ENCODE measurements around the gene IQCK.

IQCK gene

GRCh38 chr16:19860166-19861041 is 142.3 kb downstream of the IQCK start:
- no peak for DNase-seq (ENCODE audit: low read depth)

DNA sequence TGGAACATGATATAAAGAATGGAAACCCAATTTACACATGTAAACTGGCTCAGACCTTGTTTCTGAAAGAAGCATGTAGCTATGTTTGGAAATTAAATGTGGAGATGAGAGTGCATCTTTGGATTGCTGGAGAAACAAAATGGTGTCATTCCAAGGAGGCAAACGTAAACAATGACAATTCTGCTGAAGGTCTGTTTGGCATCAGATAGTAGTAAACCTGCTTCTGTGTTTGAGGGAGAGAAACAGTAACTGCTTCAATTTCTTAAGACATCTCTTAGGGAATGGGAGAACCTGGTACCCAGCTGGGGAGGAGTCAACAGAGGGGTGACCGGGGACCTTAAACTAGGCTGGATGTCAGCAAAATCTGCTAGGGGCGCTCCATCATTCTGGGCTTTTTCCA is 143.1 kb downstream of the IQCK start:
- DNase-seq (ENCODE audit: low read depth) = no peak

GRCh38 chr16:19861811-19862327 is 143.8 kb downstream of the IQCK start:
- no peak for DNase-seq (ENCODE audit: low read depth)

DNA sequence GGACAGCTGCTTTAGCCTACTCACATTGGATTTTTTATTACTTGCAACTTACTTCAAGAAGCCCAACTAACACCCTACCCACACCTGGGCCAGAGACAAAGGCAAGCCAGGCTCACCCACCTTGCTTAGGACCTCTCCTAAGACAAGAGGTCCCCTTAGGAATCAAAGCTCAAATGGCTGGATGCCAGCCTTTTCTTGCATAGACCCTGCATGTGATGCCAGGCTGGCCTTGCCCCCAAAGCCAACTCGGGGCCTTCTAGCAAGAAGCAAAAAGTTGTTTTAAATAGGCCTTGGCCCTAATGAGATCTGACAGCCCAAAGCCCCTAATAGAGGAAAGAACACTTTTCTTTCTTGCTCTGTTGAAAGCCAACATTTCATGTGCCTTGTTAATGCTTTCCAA is 145.9 kb downstream of the IQCK start:
- DNase-seq (ENCODE audit: low read depth) = no peak

GRCh38 chr16:19864566-19864965 is 146.5 kb downstream of the IQCK start:
- DNase-seq (ENCODE audit: low read depth) = no peak

DNA sequence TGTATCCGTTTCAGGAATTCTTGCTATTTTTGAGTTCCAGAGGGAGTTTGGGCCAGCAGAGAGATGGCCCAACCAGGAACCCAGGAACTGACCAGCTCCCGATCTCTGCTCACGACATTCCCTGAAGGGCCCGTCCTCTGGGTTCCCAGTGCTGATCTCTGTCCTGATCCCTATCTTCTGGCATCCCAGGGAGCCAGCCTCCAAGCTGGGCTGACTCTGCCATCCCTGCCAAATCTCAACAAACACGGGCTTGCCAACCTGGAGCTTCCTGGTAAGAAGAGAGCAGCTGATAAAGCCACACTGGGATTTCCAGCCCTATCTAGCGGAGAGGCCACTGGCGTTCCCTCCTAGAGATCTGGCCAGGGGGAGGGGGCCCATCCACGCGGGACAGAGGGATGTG is 150.3 kb downstream of the IQCK start:
- DNase-seq (ENCODE audit: low read depth) = no peak

DNA sequence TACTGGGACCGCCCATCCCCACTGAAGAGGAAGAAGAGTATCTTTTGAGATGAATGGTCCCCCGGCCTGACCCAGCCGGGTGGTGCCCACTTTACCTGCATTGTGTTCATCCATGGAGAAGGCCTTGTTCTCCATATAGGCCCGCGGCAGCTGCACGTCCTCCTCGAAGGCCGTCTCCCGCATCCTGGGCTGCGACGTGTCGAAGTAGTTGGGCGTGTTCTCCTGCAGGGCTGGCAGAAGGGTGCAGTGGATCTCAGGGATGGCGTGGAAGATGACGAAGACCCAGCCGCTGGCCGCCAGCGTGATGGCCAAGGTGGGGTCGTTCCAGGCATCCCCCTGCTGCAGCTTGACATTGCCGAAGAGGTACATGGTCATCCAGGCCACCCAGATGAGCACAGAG is 153.7 kb downstream of the IQCK start:
- no peak for DNase-seq (ENCODE audit: low read depth)

DNA sequence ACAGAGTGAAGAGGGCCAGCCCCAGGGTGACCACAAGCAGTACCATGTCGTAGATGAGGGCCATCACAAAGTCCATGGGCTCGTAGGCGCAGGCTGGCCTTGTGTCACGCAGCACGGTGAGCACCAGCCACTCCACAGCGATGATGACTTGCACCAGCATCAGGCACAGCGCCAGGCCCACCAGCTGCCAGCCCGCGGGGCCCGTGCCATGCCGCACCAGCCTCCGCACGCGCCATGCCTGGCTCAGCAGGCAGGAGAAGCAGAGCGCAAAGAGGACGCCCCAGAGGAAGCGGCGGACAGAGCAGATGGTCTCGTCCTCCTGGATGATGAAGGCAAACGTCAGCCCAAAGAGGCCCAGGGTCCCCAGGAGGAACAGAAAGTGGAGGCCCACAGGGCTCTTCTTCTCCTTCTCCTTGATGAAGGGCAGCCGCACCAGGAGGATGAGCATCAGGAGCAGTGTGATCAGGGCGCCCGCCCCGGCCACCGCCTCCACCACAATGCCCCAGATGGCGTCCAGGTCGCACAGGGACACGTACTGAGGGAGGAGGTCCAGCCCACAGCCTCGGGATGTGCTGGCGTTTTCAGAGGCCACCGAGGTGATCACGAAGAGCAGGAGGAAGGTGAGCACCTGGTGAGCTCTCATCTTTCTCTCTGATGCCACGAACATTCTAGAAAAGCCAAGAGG is 154.2 kb downstream of the IQCK start:
- no peak for DNase-seq (ENCODE audit: low read depth)

- no peak for DNase-seq (ENCODE audit: low read depth)
Observed at GRCh38 chr16:19872935-19873334, 154.9 kb downstream of the IQCK start.

DNA sequence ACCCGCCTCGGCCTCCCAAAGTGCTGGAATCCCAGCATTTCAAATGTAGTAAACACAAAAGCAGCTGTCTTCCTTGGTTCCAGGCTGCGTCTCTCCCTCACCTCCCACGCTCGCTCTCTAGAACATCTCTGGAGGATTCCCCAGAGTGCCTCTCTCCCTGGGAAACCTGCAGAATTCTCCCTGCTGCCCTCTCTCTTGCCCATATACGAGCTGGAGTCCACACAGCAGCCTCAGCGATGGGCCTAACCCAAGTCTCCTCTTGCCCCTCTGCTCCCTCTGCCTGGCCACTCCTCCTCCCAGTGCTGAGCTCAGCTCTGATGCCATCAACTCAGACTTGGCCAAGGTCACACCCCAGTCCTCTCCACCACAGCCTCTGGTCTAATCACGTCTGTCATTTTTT is 156.0 kb downstream of the IQCK start:
- no peak for DNase-seq (ENCODE audit: low read depth)

DNA sequence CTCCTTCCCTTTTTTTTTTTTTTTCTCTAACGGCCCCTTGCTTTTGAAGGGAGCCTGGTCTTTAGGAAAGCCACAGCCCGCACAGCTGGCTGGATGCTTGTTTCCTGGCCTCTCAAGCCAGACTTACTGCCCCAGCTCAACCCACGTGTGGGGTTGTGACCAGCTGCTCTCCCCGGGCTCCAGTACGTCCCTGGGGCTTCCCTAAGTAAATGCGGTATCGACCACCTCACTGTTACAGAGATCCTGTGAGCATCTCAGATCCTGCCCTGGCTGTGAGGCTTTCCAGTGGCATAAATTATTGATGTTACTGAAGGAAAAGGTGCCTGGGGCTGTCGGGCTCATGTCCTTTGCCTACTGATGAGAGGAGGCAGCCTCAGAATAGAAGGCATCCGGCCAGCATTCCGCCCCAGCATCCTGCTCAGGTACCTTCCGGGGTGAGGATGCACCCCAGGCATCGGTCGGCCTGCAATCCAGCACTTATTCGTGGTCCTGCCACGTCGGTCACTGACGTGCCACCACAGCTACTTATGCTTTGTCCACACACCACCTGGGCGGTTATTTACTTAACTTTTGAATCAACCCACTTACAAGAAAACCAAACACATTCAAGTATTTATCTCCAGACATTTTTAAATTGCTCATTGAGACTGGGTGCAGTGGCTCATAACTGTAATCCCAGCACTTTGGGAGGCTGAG is 156.9 kb downstream of the IQCK start:
- DNase-seq (ENCODE audit: low read depth) = no peak

GRCh38 chr16:19875900-19876299 is 157.8 kb downstream of the IQCK start:
- no peak for DNase-seq (ENCODE audit: low read depth)

DNA sequence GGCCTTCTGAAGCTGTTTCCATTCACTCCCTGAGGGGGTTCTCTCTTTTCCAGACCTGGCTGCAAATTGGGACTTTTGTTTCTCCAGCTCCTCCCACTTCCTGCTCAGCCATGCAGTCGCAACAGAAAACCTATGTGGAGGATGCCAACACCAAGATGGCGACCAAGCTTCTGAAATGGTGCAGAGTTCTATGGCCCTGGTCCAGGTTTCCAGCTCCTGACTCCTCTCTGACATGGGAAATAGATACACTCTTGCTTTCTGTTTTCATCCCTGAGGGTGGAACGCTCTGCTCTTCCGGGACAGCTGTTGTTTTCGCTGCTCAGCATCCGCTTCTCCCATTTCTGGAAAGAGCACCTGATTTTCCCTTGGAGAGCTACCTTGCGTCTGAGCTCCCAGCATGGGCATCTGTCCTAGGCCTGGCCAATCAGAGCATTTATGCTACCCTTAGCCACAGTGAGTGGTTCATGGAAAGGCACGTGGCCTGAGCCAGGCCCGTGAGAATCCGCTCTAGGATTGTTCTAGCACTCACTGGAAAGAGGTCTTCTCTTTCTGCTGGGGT is 158.5 kb downstream of the IQCK start:
- no peak for DNase-seq (ENCODE audit: low read depth)

DNA sequence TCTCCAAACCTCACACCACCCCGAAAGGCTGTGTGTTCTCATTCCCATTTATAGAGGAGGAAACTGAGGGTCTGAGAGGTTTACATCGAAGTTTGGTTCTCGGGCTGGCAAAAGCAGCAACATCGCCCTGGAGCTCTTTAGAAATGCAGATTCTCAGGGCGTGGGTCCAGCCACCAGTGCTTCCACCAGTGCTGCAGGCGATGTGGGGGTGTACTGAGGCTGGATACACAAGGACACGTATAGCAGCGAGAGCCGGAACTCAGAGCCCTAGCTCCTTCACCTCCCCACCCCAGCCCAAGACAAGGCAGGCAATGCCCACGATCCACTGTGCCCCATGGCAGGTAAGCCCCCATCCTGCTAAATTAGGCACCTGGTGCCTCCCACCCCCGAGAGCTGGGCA is 160.7 kb downstream of the IQCK start:
- DNase-seq (ENCODE audit: low read depth) = no peak

- DNase-seq (ENCODE audit: low read depth) = no peak
Observed at GRCh38 chr16:19879241-19879792, 161.2 kb downstream of the IQCK start.

DNA sequence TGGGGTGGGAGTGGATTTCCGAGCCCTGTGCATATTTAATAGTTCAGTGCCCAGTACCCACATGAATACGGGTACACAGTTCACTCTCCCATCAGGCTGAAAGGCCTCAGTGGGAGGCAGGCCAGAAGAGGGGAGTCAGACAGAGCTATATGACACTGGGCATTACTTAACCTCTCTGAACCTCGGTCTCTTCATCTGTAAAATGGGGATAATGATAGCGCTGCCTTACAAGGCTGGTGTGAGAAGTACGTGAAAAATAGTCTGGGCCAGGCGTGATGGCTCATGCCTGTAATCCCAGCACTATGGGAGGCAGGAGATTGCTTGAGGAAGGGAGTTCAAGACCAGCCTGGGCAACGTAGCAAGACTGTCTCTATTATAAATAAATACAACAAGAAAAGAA is 163.0 kb downstream of the IQCK start:
- DNase-seq (ENCODE audit: low read depth) = no peak

GRCh38 chr16:19881783-19882182 is 163.7 kb downstream of the IQCK start:
- DNase-seq (ENCODE audit: low read depth) = no peak

GRCh38 chr16:19882186-19882585 is 164.1 kb downstream of the IQCK start:
- no peak for DNase-seq (ENCODE audit: low read depth)

GRCh38 chr16:19882646-19883045 is 164.6 kb downstream of the IQCK start:
- DNase-seq (ENCODE audit: low read depth) = no peak

- no peak for DNase-seq (ENCODE audit: low read depth)
Observed at GRCh38 chr16:19883296-19883965, 165.4 kb downstream of the IQCK start.

DNA sequence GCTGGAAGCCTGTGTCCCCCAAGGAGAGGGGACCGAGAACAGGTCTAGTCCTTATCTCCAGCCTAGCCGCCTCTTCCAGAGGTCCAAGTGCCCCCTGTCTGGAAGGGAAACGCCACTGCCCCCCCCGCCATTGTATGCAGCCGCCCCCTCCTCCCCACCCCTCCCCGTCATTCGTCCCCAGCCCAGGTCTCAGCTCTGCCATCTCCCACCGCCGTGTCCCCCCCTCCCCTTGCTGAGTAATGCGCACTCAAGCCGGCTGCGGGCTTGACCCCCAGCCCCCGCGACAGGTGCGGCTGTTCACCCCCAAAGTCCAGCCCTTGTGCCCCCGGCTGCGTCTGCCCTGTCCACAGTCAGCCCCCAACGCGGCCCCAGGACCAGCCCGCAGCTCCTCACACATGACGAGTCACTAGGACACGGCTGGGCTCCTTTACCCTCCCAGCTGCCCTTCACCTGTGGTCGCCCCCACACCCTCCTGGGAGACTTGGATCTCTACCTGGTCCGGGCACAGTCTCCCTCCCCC is 166.0 kb downstream of the IQCK start:
- no peak for DNase-seq (ENCODE audit: low read depth)

All from activated T-cell treated with anti-CD3 and anti-CD28 coated beads for 48 hours (primary cell).